Neural cell (in vitro differentiated cells): ENCODE results near the gene PTPRN2. TPM values are rescaled to one million over a fixed set of nuclear protein-coding genes. Genes with fewer than 3 reads are reported as not detected.

Experiments used
- H2AFZ ChIP-seq: fragments of 200-600, 300-800 bp; sonication (generic), shearing (Covaris generic); 2 replicates; pipeline ENCODE4 v1.6.0; 2014; ENCODE audit warnings: low read depth, mild to moderate bottlenecking, antibody characterized with exemption, low read length, moderate library complexity
- H3F3A ChIP-seq: fragments of 200-600 bp; shearing (Covaris generic); 2 replicates; pipeline ENCODE4 v1.6.1; 2016; ENCODE audit warnings: mild to moderate bottlenecking, moderate library complexity, mixed read lengths, antibody characterized with exemption, low read length; ENCODE audit not compliant: insufficient read depth, poor library complexity, severe bottlenecking
- H3K27ac ChIP-seq: fragments of 200-600, 300-800 bp; sonication (generic), shearing (Covaris generic); 2 replicates; pipeline ENCODE4 v1.5.1; 2014; ENCODE audit warnings: mild to moderate bottlenecking, low read length, moderate library complexity
- H3K27me3 ChIP-seq: fragments of 300-800, 200-600 bp; sonication (generic), shearing (Covaris generic); 2 replicates; pipeline ENCODE4 v1.6.0; 2014; ENCODE audit warnings: mild to moderate bottlenecking, low read depth, low read length, moderate library complexity; ENCODE audit not compliant: insufficient read depth
- H3K36me3 ChIP-seq: fragments of 300-800, 200-600 bp; sonication (generic), shearing (Covaris generic); 2 replicates; pipeline ENCODE4 v1.5.1; 2014; ENCODE audit warnings: mild to moderate bottlenecking, antibody characterized with exemption, low read length, moderate library complexity; ENCODE audit not compliant: insufficient read depth
- H3K4me2 ChIP-seq: fragments of 300-800, 200-600 bp; sonication (generic), shearing (Covaris generic); 2 replicates; pipeline ENCODE4 v1.6.0; 2014; ENCODE audit warnings: mild to moderate bottlenecking, low read length
- H3K4me3 ChIP-seq: fragments of 300-800, 200-600 bp; sonication (generic), shearing (Covaris generic); 2 replicates; pipeline ENCODE4 v1.5.1; 2014; ENCODE audit warnings: mild to moderate bottlenecking, low read length, moderate library complexity
- H3K79me2 ChIP-seq: fragments of 200-600 bp; shearing (Covaris generic); replicated peaks from 2 replicates; pipeline ENCODE4 v1.6.0; 2014; ENCODE audit warnings: mild to moderate bottlenecking, low read length, moderate library complexity; ENCODE audit not compliant: insufficient read depth
- H3K9ac ChIP-seq: fragments of 300-800, 200-600 bp; sonication (generic), shearing (Covaris generic); 2 replicates; pipeline ENCODE4 v1.6.1; 2016; ENCODE audit warnings: mild to moderate bottlenecking, low read length, mixed read lengths
- H3K9me2 ChIP-seq: fragments of 200-600 bp; shearing (Covaris generic); 2 replicates; pipeline ENCODE4 v1.6.1; 2016; ENCODE audit warnings: mild to moderate bottlenecking, low read length, mixed read lengths; ENCODE audit not compliant: insufficient read depth
- H3K9me3 ChIP-seq: fragments of 200-600, 300-800 bp; sonication (generic), shearing (Covaris generic); 2 replicates; pipeline ENCODE4 v1.6.1; 2016; ENCODE audit warnings: mild to moderate bottlenecking, mixed run types, low read length, moderate library complexity, mixed read lengths
- H4K20me1 ChIP-seq: fragments of 200-600 bp; shearing (Covaris generic); 2 replicates; pipeline ENCODE4 v1.6.1; 2016; ENCODE audit warnings: mild to moderate bottlenecking, mixed run types; ENCODE audit not compliant: insufficient read depth
- CTCF ChIP-seq: fragments of 450-650 bp; IDR thresholded peaks from 2 replicates; pipeline ENCODE4 v1.5.1; 2014; ENCODE audit warnings: antibody characterized with exemption, mild to moderate bottlenecking, moderate library complexity; ENCODE audit not compliant: poor library complexity, severe bottlenecking
- EP300 ChIP-seq: fragments of 450-650 bp; conservative IDR thresholded peaks from 2 replicates; pipeline ENCODE4 v1.6.1; 2014; ENCODE audit warnings: antibody characterized with exemption, mild to moderate bottlenecking, moderate library complexity; ENCODE audit not compliant: poor library complexity, severe bottlenecking
- EZH2 ChIP-seq: fragments of 200-600, 300-800 bp; shearing (Covaris generic), sonication (generic); IDR thresholded peaks from 2 replicates; pipeline ENCODE4 v1.6.1; 2014; ENCODE audit warnings: antibody characterized with exemption, low read length, borderline replicate concordance, mild to moderate bottlenecking; ENCODE audit not compliant: insufficient read depth, poor library complexity, severe bottlenecking
- MXI1 ChIP-seq: fragments of 450-650 bp; conservative IDR thresholded peaks from 2 replicates; pipeline ENCODE4 v1.6.1; 2014; ENCODE audit warnings: antibody characterized with exemption, mild to moderate bottlenecking; ENCODE audit not compliant: poor library complexity, severe bottlenecking
- POLR2AphosphoS5 ChIP-seq: IDR thresholded peaks from 2 replicates; pipeline ENCODE4 v1.6.1; 2012
- RAD21 ChIP-seq: fragments of 450-650 bp; conservative IDR thresholded peaks from 2 replicates; pipeline ENCODE4 v1.6.1; 2014; ENCODE audit warnings: antibody characterized with exemption, mild to moderate bottlenecking, moderate library complexity
- SMC3 ChIP-seq: fragments of 450-650 bp; conservative IDR thresholded peaks from 2 replicates; pipeline ENCODE4 v1.6.1; 2014; ENCODE audit warnings: antibody characterized with exemption, mild to moderate bottlenecking, moderate library complexity; ENCODE audit not compliant: poor library complexity
- TAF1 ChIP-seq: IDR thresholded peaks from 2 replicates; pipeline ENCODE4 v1.6.1; 2012; ENCODE audit warnings: low read depth
- polyA plus RNA-seq: library from polyadenylated mRNA; depleted of rRNA; stranded (reverse); fragments of >200 nt; gene quantifications from 2 replicates; pipeline ENCODE4 v1.2.3, GENCODE V29; 2014
- TF ChIP-seq, protein P1 (sequence below): IDR thresholded peaks from 2 replicates; pipeline ENCODE4 v1.6.1; 2012; ENCODE audit warnings: borderline replicate concordance

PTPRN2 gene
- polyA plus RNA-seq, 1 donor from 2014 or later, result 31.0 TPM

DNA sequence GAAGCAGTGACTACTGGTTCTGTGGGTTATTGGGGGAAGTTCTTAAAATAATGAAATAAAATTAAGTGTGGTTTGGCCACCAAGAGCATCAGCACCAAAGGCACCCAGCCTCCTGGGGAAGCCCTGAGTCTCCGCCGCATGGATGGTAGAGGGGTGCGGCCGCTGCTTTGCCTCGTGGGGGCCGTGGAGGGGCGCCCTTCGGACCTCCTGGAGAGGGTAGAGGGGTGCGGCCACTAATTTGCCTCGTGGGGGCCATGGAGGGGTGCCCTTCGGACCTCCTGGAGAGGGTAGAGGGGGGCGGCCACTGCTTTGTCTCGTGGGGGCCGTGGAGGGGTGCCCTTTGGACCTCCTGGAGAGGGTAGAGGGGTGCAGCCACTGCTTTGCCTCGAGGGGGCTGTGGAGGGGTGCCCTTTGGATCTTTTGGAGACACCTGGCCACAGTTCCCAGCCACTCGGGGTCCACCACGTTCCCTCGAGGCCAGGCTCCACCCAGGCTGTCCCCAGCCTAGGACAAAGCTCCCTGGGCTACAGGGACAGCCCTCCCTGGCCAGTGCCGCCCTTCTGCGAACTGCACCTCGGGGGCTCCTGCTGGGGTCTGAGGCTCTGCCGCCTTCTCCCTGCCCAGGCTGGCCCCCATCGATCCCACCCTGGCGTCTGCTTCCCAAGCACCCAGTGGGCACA lies 535.1 kb downstream of the PTPRN2 start:
- Histone ChIP-seq H3K9me3 (no peaks in the 10 kb centered on the region), H3K9ac (no peak overlapping the region), H4K20me1 (no peaks in the 10 kb centered on the region), H3K4me3 (no peak overlapping the region), H3K79me2 (no peaks in the 10 kb centered on the region), H3K9me2 (no peaks in the 10 kb centered on the region), H3F3A (no peaks in the 10 kb centered on the region), H3K27me3 (no peaks in the 10 kb centered on the region), H3K4me2 (no peak overlapping the region), H3K36me3 (no peaks in the 10 kb centered on the region), H3K27ac (peak overlapping the region; percentile 63), H2AFZ (no peak overlapping the region)
- TF ChIP-seq POLR2AphosphoS5 (no peak), SMC3 (no peak), TAF1 (no peak), RAD21 (no peak), MXI1 (no peak), EP300 (no peak), CTCF (no peak), EZH2 (no peak)
- TF ChIP-seq, protein P1, sequence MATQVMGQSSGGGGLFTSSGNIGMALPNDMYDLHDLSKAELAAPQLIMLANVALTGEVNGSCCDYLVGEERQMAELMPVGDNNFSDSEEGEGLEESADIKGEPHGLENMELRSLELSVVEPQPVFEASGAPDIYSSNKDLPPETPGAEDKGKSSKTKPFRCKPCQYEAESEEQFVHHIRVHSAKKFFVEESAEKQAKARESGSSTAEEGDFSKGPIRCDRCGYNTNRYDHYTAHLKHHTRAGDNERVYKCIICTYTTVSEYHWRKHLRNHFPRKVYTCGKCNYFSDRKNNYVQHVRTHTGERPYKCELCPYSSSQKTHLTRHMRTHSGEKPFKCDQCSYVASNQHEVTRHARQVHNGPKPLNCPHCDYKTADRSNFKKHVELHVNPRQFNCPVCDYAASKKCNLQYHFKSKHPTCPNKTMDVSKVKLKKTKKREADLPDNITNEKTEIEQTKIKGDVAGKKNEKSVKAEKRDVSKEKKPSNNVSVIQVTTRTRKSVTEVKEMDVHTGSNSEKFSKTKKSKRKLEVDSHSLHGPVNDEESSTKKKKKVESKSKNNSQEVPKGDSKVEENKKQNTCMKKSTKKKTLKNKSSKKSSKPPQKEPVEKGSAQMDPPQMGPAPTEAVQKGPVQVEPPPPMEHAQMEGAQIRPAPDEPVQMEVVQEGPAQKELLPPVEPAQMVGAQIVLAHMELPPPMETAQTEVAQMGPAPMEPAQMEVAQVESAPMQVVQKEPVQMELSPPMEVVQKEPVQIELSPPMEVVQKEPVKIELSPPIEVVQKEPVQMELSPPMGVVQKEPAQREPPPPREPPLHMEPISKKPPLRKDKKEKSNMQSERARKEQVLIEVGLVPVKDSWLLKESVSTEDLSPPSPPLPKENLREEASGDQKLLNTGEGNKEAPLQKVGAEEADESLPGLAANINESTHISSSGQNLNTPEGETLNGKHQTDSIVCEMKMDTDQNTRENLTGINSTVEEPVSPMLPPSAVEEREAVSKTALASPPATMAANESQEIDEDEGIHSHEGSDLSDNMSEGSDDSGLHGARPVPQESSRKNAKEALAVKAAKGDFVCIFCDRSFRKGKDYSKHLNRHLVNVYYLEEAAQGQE, result no peak

- Histone ChIP-seq H3K9me2 (no peaks in the 10 kb centered on the region), H3K36me3 (no peaks in the 10 kb centered on the region), H3K27me3 (no peaks in the 10 kb centered on the region), H3K79me2 (no peaks in the 10 kb centered on the region), H3F3A (no peaks in the 10 kb centered on the region), H3K4me3 (no peak overlapping the region), H3K27ac (peak overlapping the region; percentile 63), H3K4me2 (peak overlapping the region; percentile 1), H4K20me1 (no peaks in the 10 kb centered on the region), H2AFZ (no peak overlapping the region), H3K9me3 (no peaks in the 10 kb centered on the region), H3K9ac (peak overlapping the region; percentile 39)
- no peak for TF ChIP-seq CTCF
- no peak for TF ChIP-seq EP300
- no peak for TF ChIP-seq SMC3
- TF ChIP-seq EZH2, result no peak
Observed at GRCh38 chr7:158051776-158052175, 535.8 kb downstream of the PTPRN2 start.
